ENCODE measurements around the gene TMIGD2.
A peak's percentile ranks its signal among the peaks of the same experiment; 100 is the strongest.
"Not testable (repeated sequence)": the region's sequence is repeated elsewhere in the genome, so short reads cannot be mapped to it uniquely, and the experiment has no call there.

Gene TMIGD2, protein sequence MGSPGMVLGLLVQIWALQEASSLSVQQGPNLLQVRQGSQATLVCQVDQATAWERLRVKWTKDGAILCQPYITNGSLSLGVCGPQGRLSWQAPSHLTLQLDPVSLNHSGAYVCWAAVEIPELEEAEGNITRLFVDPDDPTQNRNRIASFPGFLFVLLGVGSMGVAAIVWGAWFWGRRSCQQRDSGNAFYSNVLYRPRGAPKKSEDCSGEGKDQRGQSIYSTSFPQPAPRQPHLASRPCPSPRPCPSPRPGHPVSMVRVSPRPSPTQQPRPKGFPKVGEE

GRCh38 chr19:4302243-4302640 is at the start of gene TMIGD2:
Gene TMIGD2 (minus strand): TSS chr19:4302389. CDS start chr19:4302385, 4 bp downstream.
- DNase-seq = no peak

- no peak for DNase-seq
These were observed 48.5 kb upstream of the TMIGD2 start for GRCh38 chr19:4350726-4351125.

GRCh38 chr19:4350111-4350510 is 47.9 kb upstream of the TMIGD2 start:
- no peak for DNase-seq

GRCh38 chr19:4349225-4349624 is 47.0 kb upstream of the TMIGD2 start:
- DNase-seq = not testable (repeated sequence)

DNA sequence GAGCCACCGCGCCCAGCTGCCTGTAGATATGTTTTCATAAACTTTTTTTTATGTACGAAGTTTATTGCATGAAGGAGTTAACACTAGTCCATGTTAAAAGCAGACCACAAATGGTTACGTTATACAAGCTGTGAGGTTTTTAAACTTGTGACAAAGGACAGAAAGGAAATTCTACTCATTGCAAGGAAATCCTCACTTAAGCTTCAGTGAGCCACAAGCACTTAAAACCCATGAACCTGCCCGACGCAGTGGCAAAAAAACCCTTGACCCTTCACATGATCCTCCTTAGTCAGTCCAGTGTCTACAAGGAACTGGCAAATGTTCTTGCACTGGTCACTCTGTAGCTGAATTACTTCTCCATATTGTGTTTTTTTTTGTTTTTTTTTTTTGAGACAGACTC is 45.3 kb upstream of the TMIGD2 start:
- DNase-seq = no peak

DNA sequence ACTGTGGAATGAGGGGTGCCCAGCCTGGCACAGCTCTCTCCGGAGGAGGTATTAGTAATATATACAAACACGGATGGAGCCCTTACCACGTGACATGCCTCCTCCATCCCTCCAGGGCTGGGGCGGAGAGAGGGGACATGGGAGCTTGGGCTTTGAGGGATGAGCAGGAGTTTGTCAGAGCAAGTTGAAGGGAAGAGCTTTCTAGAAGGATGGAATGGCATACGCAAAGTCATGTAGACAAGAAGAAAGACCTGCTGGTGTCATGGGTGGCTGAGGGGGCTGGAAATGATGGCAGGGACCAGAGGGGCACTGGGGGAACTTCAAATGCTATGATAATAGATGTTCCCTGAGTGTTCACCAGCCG is 43.8 kb upstream of the TMIGD2 start:
- no peak for DNase-seq

GRCh38 chr19:4345342-4346019 is 43.3 kb upstream of the TMIGD2 start:
- DNase-seq = no peak

DNA sequence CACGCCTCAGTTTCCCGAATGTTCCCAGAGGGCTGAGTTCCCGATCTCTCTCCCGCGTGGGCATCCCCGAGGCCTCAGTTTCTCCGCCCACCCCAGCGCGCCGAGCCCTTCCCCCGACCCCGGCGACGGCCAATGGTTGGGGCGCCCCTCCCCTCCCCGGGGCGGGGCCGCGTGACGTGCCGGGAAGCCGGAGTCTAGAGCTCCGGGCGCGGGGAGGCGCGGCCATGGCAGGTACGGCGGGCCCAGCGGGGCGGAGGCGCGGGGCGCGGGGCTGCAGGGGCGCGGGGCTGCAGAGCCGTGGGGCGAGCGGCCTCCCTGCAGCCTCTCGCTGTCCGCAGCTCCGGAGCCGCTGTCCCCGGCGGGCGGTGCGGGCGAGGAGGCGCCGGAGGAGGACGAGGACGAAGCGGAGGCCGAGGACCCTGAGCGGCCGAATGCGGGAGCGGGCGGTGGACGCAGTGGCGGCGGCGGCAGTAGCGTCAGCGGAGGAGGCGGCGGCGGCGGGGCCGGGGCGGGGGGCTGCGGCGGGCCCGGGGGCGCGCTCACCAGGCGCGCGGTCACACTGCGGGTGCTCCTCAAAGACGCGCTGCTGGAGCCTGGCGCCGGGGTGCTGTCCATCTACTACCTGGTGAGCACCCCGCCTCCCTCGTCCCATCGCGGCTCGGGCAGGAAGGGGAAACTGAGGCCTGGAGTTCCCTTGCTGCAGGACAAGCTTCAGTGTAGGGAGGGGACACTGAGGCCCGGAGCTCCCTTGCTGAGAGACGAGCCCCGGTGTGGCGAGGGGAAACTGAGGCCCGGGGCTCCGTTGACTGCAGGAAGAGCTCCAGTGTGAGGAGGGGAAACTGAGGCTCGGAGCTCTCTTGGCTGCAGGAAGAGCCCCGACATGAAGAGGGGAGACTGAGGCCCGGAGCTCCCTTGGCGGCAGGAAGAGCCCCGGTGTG is 41.5 kb upstream of the TMIGD2 start, which contains the start of gene MPND:
MPND (plus strand) TSS at position 193 of the 938 bp plus-strand sequence; CDS start at position 225, 32 bp downstream.
- peak; percentile 94 for DNase-seq

DNA sequence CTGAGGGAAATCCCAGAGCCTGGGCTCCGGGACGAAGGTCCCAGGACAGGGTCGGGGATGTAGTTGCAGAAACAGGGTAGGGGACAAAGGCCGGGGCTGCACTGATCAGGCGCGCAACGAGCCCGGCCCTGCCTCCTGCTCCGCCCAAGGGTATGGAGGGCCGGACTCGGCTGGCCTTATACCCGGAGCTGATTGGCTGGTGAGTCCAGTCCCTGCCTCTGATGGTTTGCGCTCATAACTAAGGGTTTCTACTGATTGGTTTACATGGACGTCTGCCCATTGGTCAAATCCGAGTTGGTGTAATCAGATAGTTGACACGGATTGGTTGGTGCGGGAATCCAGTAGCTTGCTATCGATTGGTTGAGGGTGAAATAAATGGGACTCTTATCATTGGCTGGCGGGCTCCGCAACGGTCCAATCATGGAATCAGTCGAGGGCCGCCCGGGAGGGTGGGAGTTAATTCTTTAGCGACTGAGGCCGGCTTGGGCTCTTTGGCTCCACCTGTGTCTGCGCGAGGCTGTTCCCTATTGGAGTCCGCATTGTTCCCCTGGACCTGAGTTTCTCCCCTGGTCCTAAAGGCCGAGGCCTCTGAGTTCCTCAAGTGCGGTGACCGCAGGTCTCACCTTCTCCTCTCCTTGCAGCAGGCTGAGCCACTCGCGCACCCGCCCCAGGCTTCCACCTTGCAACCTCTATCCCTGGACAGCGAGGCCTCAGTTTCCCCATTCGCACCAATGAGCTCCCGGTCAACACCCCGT is 40.6 kb upstream of the TMIGD2 start:
- DNase-seq = peak; percentile 77

GRCh38 chr19:4342314-4342614 is 40.1 kb upstream of the TMIGD2 start:
- DNase-seq = no peak

GRCh38 chr19:4338441-4339355 is 36.5 kb upstream of the TMIGD2 start, which contains the start of gene STAP2:
Gene STAP2 (minus strand): TSS chr19:4338827. CDS start chr19:4338753, 74 bp downstream.
- no peak for DNase-seq

- no peak for DNase-seq
These were observed 35.8 kb upstream of the TMIGD2 start for GRCh38 chr19:4337906-4338440.

- DNase-seq = no peak
These were observed 32.9 kb upstream of the TMIGD2 start for GRCh38 chr19:4334929-4335570.

GRCh38 chr19:4329858-4330257 is 27.7 kb upstream of the TMIGD2 start:
- no peak for DNase-seq

DNA sequence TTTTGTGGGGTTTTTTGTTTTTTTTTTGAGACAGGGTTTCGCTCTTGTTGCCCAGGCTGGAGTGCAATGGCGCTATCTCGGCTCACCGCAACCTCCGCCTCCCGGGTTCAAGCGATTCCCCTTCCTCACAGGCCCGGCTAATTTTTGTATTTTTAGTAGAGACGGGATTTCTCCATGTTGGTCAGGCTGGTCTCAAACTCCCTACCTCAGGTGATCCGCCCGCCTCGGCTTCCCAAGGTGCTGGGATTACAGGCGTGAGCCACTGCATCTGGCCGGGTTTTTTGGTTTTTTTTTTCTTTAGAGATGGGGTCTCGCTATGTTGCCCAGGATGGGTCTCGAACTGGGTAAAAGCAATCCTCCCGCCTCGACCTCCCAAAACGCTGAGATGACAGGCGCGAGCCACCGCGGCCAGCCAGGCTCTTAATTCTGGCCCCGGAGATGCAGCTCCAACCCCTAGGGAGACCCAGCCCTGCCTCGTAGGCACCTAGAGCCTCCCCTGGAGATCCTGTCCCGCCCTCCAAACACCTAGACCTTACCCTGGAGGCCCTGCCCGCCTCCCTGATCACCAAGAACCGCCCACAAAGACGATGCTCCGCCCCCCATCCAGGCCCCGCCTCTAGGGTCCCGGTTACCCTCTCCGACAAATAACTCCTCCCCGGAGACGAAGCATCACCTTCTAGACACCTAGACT is 26.9 kb upstream of the TMIGD2 start:
- DNase-seq = peak; percentile 56

GRCh38 chr19:4328243-4328990 is 26.2 kb upstream of the TMIGD2 start:
- DNase-seq = peak; percentile 98

DNA sequence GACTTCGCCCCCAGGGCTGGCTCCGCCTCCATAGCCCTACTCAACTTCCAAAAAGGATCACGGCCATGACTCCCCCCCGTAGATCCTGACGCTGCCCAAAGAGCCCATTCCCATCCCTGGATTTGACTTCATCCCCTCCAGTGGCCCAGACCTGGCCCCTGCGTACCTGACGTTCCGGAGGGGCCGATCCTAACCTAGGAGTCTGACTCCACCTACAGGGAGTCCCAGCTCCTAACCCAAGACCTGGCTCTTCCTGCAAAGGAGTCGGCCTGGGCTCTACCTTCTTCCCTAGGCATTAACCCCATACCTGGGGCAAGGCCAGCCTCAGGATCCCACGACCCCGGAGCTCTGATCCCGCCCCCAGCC is 25.7 kb upstream of the TMIGD2 start:
- no peak for DNase-seq

DNA sequence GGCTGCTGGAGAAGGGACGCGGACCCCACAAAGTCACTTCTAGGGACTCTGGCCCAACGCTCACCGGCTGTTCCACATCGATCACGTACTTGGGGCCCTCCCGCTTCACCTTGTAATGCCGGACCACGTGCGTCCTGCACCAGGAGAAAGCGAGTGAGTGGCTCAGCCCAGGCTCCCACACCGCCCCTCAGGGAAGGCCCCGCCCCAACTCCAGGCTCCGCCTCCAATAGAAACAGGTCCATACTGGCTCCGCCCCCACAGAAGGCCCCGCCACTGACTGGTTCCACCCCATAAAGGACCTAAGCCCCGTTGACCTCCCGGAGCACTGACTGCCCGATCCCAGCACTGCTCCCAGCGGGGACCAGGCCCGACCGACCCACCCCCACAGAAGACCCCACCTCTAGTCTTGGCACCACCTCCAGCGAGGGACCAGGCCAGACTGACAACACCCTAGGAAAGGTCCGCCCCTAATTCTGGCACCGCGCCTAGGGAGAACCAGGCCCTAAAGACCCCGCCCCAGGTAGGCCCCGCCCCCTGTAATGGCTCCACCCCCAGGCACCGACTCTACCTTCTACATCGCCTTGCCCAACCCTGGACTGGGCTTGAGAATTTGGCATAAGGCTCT is 25.2 kb upstream of the TMIGD2 start:
- peak; percentile 65 for DNase-seq

- no peak for DNase-seq
These were observed 24.7 kb upstream of the TMIGD2 start for GRCh38 chr19:4326837-4327251.

Measured in activated T-cell treated with anti-CD3 and anti-CD28 coated beads for 4 hours (primary cell).